GDM1 (cell line): Measurements from ENCODE around the gene NEU4.

Source experiments
- DNase-seq: peaks from one replicate; lab custom pipeline; 2025; lab: John Stamatoyannopoulos, UW

The NEU4 gene

DNA sequence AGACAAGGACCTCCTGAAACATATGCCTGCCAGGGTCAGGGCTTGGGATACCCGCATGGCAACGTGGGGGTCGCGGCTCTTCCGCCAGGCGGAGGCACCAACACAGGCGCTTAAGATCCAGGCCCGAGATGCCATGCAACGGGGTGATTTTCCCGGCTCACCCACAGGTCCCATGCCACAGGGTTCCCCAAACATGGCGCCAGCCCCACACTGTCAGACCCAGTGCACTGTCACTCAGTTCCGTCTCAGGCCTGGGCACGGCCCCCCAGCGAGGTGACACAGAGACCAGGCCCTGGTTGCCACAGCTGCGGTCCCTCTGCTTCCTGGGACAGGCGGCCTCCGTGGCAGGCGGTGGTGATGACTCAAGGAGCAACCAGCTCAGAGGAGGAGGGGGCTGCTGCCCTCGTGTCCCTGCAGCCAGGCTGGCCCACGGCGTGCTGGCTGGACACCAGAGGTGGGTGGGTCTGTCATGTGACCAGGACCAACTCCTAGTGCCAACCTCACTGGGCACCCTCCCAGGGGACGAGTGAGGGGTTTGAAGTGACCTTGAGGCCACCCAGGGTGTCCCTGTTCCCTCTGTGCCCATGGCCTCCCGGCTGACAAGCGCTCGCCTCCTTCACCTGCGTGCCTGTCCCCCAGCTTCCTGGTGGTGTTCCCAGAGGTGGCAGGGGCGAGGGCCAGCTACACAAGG is 44.8 kb downstream of the NEU4 start:
- no peak for DNase-seq

DNA sequence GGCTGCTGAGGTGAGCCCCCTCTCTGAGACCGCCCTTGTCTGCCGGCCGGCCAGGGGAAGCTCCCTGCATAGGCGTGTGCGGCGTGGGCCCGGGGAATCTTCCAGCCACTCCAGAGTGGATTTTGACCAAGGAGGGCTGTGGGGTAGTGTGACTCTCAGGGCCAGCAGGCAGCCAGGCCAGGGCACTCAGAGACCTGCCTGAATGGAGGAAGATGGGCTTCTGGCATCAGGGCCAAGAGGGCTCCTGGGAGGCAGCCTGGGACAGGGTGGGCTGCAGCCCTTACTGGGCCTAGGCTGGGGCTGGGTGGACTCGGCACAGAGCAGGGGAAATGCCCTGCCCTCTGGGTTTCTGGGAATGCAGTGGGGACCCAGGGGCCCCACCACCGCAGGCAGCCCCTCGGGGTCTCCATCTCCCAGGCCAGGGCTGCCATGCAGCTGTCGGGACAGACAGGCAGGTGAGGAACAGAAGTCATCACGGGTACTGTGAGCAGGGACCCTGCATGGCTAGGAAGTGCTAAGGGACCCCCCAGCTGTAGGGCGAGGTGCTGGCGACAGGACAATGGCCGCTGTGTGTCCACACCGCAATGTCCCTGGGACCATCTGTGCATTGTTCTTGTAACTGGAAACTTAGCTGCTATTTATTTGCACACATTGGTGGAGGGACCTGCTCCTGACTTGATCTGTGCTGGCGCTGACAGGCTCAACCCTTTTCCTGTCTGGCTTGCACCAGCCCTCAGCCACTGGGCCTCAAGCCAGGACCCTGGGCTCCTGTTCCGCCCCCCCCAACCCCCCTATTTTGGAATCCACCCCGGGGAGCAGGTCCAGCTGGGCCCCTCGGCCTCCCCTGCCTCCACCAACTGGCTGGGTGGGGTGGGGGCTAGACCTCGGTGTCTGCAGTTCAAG is 45.6 kb downstream of the NEU4 start:
- no peak for DNase-seq

DNA sequence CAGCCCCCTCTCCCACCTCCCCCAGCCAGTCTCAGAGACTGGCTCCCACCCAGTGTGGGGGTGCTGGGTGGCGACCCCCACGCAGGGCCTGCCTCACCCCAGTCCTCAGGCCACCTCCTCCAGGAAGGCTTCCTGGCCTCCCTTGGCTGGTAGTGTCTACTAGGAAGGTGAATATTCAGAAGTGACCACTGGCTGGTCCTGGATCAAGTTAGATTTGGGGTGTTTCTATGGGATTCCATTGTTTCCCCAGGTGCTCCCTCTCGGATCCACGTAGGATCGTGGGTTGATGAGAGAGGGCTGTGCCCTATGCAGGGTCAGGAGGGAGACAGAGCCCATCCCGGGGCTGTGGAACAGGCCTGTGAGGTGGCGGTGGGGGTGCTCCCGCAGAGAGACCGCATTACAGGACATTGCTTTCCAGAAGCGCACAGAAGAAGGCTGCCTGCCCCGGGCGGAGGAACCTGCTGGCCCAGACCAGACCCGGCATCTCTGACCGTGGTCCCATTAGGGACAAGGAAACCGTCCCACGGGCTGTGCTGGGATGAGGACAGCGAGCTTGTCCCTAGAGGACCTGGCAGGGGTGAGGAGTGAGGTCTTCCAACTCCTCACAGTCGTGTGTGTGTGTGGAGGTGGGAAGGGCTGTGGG is 46.4 kb downstream of the NEU4 start:
- DNase-seq: no peak

DNA sequence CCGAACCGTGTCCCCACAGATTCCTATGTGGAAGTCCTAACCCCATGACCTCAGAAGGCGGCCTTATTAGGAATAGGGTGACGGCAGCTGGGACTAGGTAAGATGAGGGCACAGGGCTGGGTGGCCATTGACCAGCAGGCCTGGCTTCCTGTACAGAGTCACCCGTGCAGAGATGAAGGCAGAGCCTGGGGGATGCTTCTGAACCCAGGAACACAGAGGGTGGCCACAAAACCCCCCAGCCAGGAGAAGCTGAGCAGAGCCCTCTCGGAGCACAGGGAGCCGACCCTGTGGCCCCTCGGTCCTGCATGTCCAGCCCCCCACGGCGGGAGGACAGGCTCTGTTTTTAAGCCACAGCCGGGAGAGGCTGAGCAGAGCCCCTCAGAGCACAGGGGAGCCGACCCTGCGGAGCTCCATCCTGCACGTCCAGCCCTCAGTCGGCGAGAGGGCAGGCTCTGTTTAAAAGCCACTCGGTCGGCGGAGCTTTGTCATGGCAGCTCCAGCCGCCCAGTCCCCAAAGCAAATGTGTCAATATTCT is 47.0 kb downstream of the NEU4 start:
- no peak for DNase-seq

DNA sequence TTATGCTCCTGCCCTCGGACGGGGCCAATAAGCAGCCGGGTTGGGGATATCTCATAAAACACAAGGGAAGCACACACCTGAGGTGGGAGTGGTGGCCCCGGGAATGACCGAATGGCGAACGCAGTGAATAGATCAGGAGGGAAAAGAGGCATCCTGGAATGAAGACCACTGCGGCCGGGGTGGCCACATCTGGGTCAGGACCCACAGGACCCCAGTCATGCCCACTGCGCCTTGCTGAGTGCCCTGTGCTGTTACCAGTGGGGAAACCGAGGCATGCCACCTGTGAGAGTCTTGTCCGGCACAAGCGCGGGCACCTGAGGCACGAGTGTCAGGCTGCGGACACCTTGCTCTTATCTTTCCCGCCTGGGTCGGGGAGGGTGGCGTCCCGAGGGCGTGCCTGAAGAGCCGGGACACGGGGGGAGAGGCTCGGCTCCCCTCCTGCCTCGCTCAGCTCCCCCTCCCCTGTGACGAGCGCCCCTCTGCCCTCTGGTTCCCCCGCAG is 48.1 kb downstream of the NEU4 start:
- DNase-seq: no peak

DNA sequence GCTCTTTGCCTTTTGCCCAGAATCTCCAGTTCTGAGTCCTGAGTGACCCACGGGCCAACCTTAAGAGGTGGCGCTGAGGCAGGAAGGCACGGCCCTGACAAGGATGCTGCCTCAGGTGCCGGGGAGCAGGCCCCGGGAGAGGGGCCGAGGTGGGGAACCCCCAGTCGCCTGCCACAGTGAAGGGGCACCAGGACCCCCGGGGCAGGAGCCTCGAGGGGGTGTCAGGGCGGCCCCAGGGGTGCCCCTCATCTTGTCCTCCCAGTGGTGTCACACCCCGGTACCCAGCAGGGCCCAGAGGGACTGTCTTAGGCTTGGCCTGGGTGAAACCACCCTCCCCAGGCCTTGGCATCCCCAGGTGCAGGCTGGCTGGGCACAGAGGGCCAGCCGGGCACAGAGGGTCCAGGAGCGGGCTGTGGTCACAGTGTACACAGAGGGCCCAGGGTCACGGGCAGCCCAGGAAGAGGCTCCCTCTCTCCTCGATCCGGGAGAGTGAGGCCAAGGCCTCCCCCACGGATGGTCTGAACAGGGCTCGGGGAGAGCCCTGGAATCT is 48.7 kb downstream of the NEU4 start:
- no peak for DNase-seq

DNA sequence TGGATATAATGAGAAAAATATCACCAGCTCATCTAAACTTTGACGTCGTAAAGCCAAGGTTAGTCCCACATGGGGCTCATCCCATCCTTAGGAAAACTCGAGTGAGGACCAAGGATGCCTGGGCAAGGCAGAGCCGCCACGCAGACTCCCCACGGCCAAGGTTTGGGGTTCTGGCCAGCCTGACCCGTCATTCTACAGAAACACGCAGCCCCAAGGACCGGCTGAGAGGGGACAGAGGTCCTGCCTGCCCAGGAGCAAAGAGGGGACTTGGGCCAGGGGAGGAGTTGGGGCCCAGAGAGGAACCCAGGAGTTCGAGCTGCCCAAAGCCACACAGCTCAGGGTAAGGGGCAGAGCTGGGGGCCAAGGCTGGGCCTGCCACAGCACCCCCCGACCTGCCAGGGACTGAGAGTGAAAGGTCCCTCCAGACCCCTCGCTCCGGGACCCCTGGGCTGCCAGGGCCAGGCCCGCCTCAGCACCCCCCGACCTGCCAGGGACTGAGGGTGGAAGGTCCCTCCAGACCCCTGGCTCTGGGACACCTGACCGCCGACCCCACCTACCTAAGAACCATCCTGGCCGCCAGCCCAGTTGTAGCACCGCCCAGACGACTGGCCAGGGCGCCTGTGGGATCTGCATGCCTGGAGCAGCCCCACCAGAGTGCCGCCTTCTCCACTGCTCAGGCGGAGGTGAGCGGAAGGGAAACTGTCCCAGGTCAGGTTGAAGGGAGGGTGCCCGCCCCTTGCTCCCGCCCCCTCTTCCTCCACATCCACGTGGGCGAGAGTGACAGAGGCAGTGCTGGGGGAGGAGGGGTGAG is 49.4 kb downstream of the NEU4 start, which contains the start of gene PDCD1:
Gene PDCD1 (minus strand): TSS at position 689 of the 811 bp plus-strand sequence. CDS start 56 bp downstream, at position 633.
- no peak for DNase-seq

DNA sequence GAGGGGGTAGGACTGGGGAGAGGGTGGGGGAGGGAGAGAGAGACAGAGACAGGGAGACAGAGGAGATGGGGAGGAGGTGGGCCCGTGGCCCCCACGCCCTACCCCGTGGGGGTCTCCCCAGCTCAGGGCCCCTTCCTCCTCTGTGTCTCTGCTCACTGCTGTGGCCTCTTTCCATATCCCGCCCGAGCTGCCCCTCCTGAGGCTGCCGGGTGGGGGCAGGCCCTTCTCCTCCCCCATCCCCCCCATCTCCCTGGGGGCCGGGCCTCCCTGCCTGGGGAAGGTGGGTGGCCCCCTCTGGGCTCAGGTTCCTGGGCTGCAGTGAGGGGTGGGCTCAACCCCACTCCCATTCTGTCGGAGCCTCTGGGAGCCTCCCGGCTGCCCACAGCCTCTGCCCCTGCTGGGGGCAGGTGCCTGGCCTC is 50.0 kb downstream of the NEU4 start:
- DNase-seq: no peak

DNA sequence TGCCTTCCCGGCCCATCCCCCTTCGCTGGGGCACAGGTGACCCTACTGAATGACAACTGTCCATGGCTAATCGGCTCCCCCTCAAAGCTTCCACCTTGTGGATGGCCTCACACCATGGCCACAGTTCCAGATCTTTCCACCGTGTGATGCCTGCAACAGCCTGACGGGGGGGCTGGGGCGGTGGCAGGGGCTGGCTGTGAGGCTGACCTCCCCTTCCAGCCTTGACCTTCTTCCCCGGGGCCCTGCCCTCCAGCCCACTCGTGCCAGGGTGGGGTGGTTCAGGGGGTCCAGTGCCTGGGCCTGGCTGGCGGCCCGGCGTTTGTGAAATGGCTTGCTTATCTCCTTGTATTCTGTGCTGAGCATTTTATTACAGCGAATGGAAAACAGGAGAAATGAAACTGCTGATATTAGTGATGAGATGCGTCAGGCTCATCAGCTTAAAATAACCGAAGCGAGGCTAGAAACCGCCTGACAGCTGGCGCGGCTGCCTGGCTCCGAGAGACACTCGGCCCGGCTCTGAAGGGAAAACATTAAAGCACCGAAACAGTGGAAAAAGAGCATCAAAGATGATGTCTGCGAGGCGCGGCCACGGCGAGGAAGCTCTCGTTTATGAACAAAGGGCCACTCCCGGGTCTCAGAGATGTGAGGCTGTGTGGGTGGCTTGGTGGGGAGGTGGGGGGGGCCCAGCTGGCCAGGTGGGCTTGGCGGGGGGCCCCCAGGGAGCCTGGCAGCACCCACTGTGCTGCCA is 50.6 kb downstream of the NEU4 start:
- DNase-seq: no peak

DNA sequence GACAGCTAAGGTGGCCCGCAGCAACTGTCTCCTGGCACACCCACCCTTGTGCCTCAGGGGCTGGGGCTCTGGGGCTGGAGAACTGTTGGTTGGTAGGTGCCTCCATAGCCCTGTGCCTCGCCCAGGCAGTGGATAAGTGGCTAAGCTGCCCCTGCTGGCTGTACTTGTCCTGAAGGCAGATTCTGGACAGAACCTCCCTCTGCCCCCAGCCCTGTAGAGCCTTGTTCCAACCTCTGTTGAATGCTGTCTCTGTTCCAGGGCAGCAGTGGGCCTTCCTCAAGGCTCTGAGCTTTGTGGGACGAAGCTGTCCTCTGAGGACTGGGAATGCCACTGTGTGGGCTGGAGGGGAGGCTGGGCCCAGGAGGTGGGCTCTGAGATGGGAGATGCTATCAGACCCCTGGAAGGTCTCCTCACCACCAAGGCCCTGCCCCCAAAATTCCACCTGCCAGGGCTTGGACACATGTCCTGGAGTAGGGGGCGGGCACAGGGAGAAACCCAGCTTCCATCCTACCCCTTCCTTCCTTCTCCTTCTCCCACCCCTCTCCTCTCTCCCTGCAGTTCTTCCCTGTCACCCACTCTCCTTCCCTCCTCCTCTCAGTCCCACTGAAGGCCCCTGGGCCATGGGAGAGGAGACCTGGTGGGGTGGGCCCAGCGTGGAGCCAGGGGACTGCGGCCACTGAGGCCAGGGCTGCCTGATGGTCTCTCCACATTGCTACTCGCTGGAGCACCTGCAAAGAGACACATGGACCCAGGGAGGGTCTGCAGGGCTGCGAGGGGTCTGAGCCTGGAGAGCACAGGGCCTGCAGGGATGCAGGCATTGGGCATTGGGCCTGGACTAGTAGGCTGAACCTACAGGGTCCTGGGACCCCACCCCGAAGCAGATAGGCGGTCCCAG is 51.4 kb downstream of the NEU4 start:
- no peak for DNase-seq

DNA sequence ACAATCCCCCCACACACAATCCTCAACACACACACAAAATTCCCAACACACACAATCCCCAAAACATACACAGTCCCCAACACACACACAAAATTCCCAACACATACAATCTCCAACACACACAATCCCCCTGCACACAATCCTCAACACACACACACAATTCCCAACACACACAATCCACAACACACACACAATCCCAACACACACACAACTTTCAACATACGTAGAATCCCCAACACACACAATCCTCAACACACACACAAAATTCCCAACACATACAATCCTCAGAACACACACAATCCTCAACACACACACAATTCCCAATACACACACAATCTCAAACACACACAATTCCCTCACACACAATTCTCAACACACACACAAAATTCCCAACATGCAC is 52.3 kb downstream of the NEU4 start:
- no peak for DNase-seq

DNA sequence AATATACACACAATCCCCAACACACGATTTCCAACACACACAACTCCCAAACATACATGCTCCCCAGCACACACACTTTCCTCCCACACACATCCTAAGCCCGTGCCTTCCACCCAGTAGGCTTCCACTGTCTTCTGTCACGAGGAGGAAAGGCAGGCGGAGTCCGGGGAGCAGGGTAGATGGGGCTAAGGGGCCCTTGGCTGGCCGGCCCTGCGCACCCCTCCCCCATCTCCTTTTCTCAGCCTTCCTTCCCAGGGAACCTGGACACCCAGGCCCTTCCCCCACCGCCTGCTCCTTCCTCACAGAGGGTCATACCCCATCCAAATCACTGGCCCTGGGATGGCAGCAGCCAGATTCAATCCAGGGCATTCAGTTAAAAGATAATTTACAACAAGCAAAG is 53.1 kb downstream of the NEU4 start:
- DNase-seq: no peak

DNA sequence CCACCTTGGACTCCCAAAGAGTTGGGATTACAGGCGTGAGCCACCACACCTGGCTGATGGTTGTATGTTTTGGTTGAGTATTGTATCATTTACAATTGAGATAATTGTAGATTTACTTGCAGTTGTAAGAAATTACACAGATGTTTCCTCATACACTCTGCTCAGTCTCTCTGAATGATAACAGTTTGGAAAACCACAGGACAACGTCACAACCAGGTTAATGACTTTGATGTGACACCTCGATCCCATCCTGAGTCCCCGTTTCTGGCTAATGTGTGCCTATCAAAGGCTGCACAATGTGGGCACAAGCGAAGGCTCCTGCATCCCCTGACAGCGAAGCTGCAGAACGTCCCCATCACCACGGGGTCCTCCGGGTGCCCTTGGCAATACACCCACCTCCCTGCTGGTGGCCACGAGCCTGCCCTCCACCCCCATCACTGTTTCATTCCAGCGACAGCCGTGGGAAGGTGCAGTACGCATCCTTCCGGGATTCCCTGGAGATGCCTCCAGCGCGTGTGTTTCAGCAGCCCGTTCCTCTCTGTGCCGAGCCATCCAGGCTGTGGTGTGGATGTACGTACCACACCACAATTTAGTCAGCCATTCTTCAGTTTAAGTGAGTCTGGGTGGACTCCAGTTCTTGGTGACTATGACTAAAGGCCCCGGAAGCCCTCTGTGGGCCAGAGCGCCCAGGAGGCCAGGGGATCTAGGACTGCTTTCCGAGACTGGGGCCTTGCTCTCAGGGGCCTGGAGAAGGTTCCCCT is 54.0 kb downstream of the NEU4 start:
- no peak for DNase-seq

DNA sequence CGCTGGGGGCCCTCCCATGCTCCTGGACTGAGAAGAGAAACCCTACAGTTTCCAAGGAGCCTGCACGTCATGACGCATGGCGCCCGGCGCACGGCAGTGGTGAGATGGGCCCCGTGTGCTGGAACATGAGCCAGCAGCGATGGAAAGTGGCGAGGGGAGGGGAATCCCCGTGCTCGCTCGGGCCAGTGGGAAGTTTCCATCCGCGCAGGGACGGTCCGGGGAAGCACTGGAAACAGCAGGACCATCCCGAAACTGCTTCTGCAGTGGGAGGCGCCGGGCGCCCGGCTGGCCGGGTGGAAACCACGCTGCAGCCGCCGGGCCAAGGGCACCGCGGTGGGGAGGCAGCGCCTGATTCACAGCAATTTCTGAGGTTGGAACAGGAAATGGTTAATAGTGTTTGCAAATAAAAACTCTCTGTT is 54.6 kb downstream of the NEU4 start:
- no peak for DNase-seq

DNA sequence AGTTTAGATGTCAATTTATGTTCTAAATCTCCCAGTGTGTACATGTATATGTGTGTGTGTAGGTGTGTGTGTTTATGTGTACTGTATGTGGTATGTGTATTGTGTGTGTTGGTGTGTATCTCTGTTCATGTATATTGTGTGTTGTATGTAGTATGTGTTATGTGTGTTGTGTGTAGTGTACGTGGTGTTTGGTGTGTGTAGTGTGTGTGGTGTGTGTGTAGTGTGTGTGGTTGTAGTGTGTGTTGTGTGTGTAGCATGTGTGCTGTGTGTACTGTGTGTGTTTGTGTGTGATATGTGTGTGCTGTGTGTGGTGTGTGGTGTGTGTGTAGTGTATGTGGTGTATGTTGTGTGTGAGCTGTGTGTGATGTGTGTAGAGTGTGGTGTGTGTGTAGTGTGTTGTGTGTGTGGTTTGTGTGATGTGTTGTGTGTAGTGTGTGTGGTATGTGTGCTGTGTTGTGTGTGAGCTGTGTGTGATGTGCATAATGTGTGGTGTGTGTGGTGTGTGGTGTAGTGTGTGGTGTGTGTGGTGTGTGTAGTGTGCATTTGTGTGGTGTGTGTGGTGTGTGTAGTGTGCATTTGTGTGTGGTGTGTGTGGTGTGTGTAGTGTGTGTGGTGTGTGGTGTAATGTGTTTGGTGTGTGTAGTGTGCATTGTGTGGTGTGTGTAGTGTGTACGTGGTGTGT is 55.3 kb downstream of the NEU4 start:
- DNase-seq: no peak

DNA sequence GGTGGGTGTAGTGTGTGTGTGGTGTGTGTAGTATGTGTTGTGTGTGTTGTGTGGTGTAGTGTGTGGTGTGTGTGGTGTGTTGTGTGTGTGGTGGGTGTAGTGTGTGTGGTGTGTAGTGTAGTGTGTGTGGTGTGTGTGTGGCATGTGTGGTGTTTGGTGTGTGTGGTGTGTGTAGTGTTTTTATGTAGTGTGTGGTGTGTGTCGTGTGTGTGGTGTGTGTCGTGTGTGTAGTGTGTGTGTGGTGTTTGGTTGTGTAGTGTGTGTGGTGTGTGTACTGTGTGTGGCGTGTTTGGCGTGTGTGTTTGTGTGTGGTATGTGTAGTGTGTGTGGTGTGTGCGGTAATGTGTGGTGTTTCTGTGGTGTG is 55.8 kb downstream of the NEU4 start:
- DNase-seq: no peak

DNA sequence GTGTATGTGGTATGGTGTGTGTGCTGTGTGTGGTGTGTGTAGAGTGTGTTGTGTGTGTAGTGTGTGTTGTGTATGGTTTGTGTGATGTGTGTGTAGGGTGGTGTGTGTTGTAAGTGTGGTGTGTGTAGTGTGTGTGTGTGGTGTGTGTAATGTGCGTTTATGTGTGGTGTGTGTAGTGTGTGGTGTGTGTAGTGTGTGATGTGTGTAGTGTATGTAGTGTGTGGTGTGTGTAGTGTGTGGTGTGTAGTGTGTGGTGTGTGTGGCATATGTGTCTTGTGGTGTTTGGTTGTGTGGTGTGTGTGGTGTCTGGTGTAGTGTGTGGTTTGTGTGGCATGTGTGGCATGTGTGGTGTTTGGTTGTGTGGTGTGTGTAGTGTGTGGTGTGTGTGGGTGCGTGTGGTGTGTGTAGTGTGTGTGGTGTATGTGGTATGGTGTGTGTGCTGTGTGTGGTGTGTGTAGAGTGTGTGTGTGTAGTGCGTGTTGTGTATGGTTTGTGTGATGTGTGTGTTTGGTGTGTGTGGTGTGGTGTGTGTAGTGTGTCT is 56.5 kb downstream of the NEU4 start:
- DNase-seq: no peak
